Esophagus mucosa (tissue), 1 donor: ENCODE measurements around the gene AHDC1. TPM values are rescaled to one million over a fixed set of nuclear protein-coding genes. Genes with fewer than 3 reads are reported as not detected.
A peak's percentile ranks its signal among the peaks of the same experiment; 100 is the strongest.

Experiments used
- ATAC-seq: fragments of 200-7000 bp; cut with Tn5 transposase; one replicate; pipeline ENCODE4 v1.9.1; 2020
- total RNA-seq: library from RNA; stranded (reverse); gene quantifications from one replicate; pipeline ENCODE4 v1.2.4, GENCODE V29; 2023
- donor health status: DM: yes; HTN: yes; CAD: no.

The AHDC1 gene
- total RNA-seq, 1 donor from 2014 or later = 51.7 TPM

- no peak for ATAC-seq
Measured at GRCh38 chr1:27598295-27598687, 5.7 kb downstream of the AHDC1 start.

GRCh38 chr1:27597516-27598294 lies 6.2 kb downstream of the AHDC1 start:
- ATAC-seq = no peak

DNA sequence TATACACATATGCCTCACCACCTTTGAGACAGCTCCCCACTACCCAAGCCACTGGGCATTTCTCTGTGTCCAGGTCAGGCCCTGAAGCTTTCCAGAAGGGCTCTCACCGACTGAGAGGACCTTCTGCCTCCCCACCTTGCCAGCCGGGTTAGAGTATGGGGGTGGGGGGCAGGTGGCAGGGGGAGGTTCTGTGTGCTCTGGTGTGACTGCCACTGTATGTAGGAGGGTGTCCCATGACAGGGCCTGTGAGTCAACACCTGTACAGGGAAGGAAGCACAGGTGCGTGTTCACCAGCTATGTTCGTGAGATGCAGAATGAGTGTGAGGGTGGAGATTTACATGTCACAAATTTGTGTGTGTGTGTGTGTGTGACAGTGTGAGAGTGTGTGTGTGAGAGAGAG lies 7.0 kb downstream of the AHDC1 start:
- peak; percentile 14 for ATAC-seq

GRCh38 chr1:27596261-27596660 lies 7.7 kb downstream of the AHDC1 start:
- ATAC-seq = no peak

DNA sequence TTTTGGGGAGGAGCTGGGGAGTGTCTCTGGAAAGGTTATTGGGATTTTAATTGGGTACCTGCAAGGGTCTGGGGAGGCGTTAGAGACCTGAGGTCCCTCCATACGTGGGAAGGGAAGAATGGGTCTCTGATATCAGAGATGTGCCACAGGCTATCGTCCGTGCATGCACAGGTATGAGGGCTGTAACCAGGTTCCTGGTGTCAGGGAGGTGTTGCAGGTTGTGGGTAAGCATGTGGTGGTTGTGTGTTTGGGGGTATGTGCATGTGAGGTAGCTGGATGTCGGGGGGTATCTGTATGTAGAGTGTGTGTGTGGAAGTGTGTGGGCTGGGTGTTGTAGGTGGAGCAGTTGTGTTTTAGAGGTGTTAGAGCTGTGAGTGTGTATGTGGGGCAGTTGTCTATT lies 8.3 kb downstream of the AHDC1 start:
- no peak for ATAC-seq

GRCh38 chr1:27594564-27595510 lies 9.1 kb downstream of the AHDC1 start:
- no peak for ATAC-seq

GRCh38 chr1:27593678-27594563 lies 10.0 kb downstream of the AHDC1 start:
- ATAC-seq = no peak

- no peak for ATAC-seq
Measured at GRCh38 chr1:27592931-27593677, 10.8 kb downstream of the AHDC1 start.

DNA sequence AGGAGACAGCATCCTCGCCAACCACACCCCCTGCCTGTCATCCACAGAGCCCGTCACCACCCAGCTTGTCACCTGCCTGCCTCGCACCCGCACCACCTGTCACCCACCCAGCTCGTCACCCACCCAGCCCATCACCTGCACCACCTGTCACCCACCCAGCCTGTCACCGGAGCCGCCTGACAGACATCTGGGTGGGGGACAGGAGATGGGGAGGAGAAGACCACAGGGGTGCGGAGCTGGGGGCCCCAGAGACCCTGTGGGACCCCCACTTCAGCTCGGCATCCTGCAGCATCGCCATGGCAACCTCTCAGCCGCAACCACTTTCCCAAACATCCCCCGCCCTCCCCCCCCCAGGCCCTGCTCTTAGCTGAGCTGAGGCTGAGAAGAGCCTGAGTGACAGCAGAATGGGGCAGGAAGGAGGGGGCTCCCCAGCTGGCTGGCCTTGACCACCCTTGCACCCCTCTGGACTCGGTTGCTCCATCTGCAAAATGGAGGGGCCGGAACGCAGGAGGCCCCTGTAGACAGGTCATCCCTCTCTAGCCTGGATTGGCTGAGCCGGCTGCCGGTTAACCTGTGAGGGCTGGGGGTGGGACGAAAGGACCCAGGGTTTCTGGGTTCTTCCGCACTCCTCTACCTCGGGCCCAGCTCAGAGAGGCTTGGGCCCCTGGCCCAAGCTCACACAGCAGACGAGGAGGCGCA lies 11.6 kb downstream of the AHDC1 start:
- no peak for ATAC-seq

DNA sequence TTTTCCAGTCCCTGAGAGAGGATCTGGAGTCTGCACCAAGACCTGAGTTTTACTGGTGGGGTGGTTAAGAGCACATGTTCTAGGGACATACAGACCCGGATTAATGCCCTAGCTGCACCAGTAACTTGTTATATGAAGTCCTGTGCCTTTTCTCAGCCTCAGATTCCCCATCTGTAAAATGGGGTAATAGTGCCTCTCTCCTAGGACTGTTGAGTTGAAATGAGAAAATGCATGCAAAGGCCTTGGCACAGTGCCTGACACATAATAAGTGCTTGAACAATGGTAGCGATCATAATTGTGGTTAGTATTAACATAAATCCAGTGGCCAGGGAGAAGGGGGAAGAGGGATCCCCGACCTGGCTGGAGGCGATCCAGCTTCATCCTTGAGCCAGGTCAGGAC lies 12.3 kb downstream of the AHDC1 start:
- ATAC-seq = no peak

DNA sequence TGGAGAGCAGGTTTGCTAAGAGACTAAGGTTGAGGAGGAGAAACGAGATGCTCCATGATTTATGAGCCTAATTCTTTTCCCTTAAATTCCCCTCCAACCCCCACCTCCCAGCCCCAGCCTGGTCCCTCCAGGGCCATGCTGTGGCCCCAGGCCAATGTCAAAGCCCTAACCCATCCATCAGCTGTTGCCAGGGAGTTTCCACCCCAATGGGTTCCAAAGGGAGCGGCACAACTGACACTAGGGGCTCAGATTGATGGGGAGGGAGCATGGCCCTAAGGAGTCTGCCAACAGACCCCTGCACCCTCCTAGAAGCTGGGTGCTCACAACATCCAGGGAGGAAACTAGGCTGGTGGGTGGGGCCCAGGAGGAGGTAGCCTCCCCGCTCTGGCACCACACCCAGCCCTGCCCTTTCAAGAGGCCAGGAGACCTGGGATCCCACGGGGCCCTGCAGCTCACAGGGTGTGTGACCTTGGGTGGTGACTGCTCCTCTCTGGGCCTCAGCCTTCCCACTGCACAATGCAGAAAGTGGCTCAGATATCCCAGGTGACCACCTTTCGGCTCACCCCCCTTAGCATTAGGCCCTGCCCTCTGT lies 12.9 kb downstream of the AHDC1 start:
- ATAC-seq = peak; percentile 71

GRCh38 chr1:27589841-27590426 lies 14.0 kb downstream of the AHDC1 start:
- peak; percentile 12 for ATAC-seq

GRCh38 chr1:27589441-27589840 lies 14.5 kb downstream of the AHDC1 start:
- ATAC-seq = no peak

- ATAC-seq = no peak
Measured at GRCh38 chr1:27588256-27589232, 15.4 kb downstream of the AHDC1 start.

- ATAC-seq = no peak
Measured at GRCh38 chr1:27585684-27586083, 18.3 kb downstream of the AHDC1 start.

DNA sequence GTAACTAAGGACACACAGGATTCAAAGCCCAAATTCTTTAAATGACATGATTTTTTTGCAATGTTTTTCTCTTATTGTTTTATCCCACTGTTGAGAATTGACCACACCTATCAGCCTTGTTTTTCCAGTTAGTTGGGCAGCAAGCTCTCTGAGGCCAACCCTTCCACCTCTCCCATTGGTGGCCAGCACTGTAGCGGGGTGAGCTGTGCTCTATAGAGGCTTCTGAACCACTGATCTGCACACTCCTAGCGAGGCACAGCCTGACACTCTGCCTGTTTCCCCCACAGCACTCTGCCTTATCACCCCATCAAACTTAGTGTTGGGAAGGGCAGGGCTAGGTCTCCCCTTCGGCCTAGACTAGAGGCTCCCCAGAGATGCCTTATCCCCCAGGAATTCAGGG lies 19.5 kb downstream of the AHDC1 start:
- ATAC-seq = peak; percentile 73

GRCh38 chr1:27583479-27583878 lies 20.5 kb downstream of the AHDC1 start:
- peak; percentile 53 for ATAC-seq

DNA sequence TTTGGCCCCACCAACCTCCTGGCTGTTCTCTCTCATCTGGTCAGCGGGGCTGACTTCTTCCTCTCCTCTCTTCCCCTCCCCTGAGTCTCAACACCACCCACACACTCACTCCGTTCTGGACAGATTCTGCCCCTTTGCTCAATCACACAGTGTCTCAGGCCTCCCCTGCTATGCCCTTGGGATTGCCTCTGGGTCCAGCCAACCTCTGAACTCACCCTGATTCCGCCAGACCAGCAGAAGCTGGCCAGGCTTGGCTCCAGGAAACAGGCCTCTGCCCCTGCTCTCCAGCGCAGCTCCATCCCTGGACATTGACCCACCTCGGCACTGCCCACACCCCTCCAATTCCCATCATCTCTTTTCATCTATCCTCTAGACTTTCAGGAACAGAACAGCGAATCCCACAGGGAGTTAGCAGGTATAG lies 22.1 kb downstream of the AHDC1 start:
- ATAC-seq = no peak
